ENCODE data around the gene TRMU. TPM values are rescaled to one million over a fixed set of nuclear protein-coding genes. Genes with fewer than 3 reads are reported as not detected.

TRMU gene
- total and polyA plus RNA-seq, 4 donors = 14.3 to 34.4 (median 18.6) TPM

DNA sequence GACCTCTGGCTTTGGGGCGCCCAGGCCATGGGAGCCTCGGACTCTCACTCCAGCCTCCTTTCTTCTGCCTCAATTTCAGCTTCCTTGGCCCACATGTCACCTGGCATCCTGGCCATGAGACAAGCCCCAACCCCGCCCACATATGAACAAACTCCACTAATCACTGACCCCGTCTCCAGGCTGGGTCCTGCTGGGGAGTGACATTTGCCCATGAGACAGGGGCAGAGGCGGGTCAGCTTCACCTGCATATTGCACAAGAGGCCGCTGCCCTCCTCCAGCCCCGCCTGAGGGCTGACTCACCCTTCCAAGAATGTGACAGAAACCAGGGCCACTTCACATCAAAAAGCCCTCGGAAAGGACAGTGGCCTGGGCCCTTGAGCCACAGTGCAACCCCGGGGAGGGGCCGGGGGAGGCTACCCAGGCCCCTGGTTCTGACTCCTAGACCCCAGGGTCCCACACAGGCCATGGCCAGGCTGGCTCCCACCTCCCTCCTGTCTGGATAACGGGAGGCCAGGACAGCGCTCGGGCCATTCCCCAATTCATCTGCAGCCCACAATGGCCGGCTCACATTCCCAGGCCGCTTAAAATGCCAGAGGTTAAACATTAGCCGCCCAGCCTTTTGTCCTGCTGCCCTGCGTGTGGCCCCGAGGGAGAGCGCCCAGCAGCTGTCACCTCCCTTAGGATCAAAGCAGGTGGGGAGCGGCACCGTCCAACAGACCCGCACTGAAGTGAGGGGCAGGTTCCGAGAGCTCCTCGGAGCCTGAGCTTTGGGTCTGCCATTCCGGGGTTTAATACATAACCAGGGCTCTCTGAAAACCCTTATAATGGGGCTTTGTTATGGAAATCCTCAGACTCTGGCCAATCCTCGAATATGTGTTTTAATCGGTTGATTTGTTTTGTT lies 42.3 kb downstream of the TRMU start (continued):
- peak; percentile 85 for TF ChIP-seq SP1 (IDR thresholded peaks at IDR 0.05)

DNA sequence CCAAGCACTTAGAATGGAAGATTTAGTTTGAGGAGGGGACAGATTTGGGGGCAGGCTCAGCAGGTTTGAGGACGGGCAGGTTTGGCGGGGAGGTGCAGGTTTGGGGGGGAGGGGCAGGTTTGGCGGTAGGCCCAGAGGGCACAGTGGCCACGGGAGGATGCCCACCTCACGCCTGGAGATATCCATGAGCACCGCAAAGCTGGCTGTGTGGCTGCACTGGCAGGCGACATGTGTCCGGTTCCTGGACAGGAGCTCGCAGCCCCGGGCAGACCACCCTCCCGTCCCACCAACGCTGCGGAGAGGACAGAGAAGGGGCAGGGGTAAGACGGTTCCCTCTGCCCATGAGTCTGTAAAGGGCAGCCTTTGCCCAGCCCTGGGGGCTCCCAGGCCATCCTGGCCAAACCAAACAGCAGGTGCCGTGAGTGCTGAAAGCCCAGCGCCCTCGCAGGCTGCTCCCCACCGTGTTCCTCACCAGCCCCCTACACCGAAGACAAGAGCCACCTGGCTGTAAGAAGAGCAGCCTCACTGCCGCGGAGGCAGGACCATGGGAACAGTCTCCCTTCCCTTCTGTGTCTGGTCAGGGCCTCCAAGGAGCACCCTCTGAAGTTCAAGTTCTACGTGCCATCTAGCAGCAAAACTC lies 43.0 kb downstream of the TRMU start:
- DNase-seq (ENCODE audit: low spot score) = no peak
- Histone ChIP-seq H3K9me3 (ENCODE audit: control insufficient read depth in 4 of 4, low read length in 3 of 4) (no peaks in the 10 kb centered on the region), H3K36me3 (ENCODE audit: control insufficient read depth in 4 of 4, insufficient read depth in 3 of 4, low read depth in 1 of 4, low read length in 3 of 4) (no peaks in the 10 kb centered on the region), H3K9ac (ENCODE audit: low read depth in 1 of 2, low read length in 2 of 2) (no peak overlapping the region), H3K4me1 (ENCODE audit: control insufficient read depth in 4 of 4, insufficient read depth in 4 of 4, low read length in 3 of 4) (peaks cover 17 to 57% (median 42%) of the 10 kb centered on the region in 4 donors), H3K4me3 (ENCODE audit: low read depth in 1 of 3, low read length in 3 of 3) (no peak overlapping the region), H3K27me3 (ENCODE audit: control insufficient read depth in 4 of 4, insufficient read depth in 4 of 4, low read length in 3 of 4) (no peaks in the 10 kb centered on the region), H3K27ac (ENCODE audit: low read depth in 1 of 2, low read length in 2 of 2) (peak overlapping the region; percentile 87 to 96)
- 64% methylated on average over 22 of the region's 22 CpGs for WGBS
- TF ChIP-seq, protein P1, sequence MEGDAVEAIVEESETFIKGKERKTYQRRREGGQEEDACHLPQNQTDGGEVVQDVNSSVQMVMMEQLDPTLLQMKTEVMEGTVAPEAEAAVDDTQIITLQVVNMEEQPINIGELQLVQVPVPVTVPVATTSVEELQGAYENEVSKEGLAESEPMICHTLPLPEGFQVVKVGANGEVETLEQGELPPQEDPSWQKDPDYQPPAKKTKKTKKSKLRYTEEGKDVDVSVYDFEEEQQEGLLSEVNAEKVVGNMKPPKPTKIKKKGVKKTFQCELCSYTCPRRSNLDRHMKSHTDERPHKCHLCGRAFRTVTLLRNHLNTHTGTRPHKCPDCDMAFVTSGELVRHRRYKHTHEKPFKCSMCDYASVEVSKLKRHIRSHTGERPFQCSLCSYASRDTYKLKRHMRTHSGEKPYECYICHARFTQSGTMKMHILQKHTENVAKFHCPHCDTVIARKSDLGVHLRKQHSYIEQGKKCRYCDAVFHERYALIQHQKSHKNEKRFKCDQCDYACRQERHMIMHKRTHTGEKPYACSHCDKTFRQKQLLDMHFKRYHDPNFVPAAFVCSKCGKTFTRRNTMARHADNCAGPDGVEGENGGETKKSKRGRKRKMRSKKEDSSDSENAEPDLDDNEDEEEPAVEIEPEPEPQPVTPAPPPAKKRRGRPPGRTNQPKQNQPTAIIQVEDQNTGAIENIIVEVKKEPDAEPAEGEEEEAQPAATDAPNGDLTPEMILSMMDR (IDR thresholded peaks at IDR 0.05; ENCODE audit: low read depth, low read length, missing input control) = no peak
- TF ChIP-seq FOXA2 (IDR thresholded peaks at IDR 0.05) = no peak
- TF ChIP-seq, protein P2, sequence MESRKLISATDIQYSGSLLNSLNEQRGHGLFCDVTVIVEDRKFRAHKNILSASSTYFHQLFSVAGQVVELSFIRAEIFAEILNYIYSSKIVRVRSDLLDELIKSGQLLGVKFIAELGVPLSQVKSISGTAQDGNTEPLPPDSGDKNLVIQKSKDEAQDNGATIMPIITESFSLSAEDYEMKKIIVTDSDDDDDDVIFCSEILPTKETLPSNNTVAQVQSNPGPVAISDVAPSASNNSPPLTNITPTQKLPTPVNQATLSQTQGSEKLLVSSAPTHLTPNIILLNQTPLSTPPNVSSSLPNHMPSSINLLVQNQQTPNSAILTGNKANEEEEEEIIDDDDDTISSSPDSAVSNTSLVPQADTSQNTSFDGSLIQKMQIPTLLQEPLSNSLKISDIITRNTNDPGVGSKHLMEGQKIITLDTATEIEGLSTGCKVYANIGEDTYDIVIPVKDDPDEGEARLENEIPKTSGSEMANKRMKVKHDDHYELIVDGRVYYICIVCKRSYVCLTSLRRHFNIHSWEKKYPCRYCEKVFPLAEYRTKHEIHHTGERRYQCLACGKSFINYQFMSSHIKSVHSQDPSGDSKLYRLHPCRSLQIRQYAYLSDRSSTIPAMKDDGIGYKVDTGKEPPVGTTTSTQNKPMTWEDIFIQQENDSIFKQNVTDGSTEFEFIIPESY (IDR thresholded peaks at IDR 0.05) = no peak
- TF ChIP-seq, protein P3, sequence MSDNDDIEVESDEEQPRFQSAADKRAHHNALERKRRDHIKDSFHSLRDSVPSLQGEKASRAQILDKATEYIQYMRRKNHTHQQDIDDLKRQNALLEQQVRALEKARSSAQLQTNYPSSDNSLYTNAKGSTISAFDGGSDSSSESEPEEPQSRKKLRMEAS (IDR thresholded peaks at IDR 0.05) = no peak
- TF ChIP-seq RAD21 (IDR thresholded peaks at IDR 0.05) = no peak

DNA sequence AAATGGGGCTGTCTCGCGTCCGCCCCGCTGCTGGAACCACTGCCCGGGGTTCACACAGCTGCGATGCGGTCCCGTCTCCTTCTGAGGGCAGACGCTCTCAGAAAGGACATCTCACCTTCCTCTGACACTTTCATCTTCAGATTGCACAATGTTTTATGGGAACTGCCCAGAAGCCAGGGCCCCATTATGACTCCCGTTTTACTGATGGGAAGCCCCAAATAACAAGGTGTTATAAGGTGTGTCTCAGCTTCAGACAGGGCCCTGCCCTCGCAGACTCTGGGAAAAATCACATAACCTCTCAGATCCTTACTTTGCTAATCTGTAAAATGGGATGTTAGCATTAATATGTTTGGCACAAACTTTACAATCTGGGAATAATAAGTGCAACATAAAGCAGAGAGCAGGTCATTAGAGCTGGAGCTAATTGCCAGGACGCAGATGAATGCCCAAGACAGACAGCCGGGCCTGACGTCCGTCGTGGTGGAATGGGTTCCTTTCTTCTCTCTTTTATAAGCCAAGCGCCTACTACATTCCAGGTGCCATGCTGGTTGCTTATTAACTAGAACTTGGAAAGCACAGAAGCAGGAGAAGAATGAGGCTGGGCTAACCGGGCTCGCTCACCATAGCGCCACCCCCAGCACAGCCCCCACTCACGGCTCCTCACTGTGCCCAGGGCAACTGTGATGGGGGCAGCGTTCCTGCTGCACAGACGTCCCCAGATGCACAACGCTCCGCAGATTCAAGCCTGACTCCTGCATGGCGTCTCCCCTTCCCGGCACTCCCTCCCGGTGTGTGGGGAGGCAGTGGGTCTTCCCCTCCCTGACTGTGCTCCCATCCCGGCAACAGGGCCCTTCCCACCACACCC lies 43.8 kb downstream of the TRMU start:
- Histone ChIP-seq H3K9ac (ENCODE audit: low read depth in 1 of 2, low read length in 2 of 2) (no peak overlapping the region), H3K27me3 (ENCODE audit: control insufficient read depth in 4 of 4, insufficient read depth in 4 of 4, low read length in 3 of 4) (no peaks in the 10 kb centered on the region), H3K27ac (ENCODE audit: low read depth in 1 of 2, low read length in 2 of 2) (peak overlapping the region; percentile 87 to 96), H3K4me3 (ENCODE audit: low read depth in 1 of 3, low read length in 3 of 3) (peak overlapping the region; percentile 38 to 50 (median 42)), H3K4me1 (ENCODE audit: control insufficient read depth in 4 of 4, insufficient read depth in 4 of 4, low read length in 3 of 4) (peaks cover 17 to 51% (median 39%) of the 10 kb centered on the region in 4 donors), H3K36me3 (ENCODE audit: control insufficient read depth in 4 of 4, insufficient read depth in 3 of 4, low read depth in 1 of 4, low read length in 3 of 4) (no peaks in the 10 kb centered on the region), H3K9me3 (ENCODE audit: control insufficient read depth in 4 of 4, low read length in 3 of 4) (no peaks in the 10 kb centered on the region)
- no peak for DNase-seq (ENCODE audit: low spot score)
- WGBS = 38% methylated on average over 29 of the region's 29 CpGs
- TF ChIP-seq HNF4A (conservative IDR thresholded peaks at IDR 0.05) = peak in 1 of 2 donors; percentile 19
- TF ChIP-seq, protein P3 (IDR thresholded peaks at IDR 0.05) = no peak
- TF ChIP-seq HNF4G (IDR thresholded peaks at IDR 0.05) = no peak
- TF ChIP-seq, protein P2 (IDR thresholded peaks at IDR 0.05) = no peak
- peak in 1 of 2 donors; percentile 8 for TF ChIP-seq RAD21 (IDR thresholded peaks at IDR 0.05)
- TF ChIP-seq JUND (IDR thresholded peaks at IDR 0.05) = no peak
- TF ChIP-seq SP1 (IDR thresholded peaks at IDR 0.05) = peak; percentile 74
- no peak for TF ChIP-seq FOXA1 (IDR thresholded peaks at IDR 0.05)
- TF ChIP-seq, protein P4, sequence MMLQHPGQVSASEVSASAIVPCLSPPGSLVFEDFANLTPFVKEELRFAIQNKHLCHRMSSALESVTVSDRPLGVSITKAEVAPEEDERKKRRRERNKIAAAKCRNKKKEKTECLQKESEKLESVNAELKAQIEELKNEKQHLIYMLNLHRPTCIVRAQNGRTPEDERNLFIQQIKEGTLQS (IDR thresholded peaks at IDR 0.05) = no peak
- TF ChIP-seq, protein P5, sequence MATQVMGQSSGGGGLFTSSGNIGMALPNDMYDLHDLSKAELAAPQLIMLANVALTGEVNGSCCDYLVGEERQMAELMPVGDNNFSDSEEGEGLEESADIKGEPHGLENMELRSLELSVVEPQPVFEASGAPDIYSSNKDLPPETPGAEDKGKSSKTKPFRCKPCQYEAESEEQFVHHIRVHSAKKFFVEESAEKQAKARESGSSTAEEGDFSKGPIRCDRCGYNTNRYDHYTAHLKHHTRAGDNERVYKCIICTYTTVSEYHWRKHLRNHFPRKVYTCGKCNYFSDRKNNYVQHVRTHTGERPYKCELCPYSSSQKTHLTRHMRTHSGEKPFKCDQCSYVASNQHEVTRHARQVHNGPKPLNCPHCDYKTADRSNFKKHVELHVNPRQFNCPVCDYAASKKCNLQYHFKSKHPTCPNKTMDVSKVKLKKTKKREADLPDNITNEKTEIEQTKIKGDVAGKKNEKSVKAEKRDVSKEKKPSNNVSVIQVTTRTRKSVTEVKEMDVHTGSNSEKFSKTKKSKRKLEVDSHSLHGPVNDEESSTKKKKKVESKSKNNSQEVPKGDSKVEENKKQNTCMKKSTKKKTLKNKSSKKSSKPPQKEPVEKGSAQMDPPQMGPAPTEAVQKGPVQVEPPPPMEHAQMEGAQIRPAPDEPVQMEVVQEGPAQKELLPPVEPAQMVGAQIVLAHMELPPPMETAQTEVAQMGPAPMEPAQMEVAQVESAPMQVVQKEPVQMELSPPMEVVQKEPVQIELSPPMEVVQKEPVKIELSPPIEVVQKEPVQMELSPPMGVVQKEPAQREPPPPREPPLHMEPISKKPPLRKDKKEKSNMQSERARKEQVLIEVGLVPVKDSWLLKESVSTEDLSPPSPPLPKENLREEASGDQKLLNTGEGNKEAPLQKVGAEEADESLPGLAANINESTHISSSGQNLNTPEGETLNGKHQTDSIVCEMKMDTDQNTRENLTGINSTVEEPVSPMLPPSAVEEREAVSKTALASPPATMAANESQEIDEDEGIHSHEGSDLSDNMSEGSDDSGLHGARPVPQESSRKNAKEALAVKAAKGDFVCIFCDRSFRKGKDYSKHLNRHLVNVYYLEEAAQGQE (IDR thresholded peaks at IDR 0.05) = no peak
- TF ChIP-seq FOXA2 (IDR thresholded peaks at IDR 0.05) = no peak
- no peak for TF ChIP-seq TAF1 (conservative IDR thresholded peaks at IDR 0.05)
- TF ChIP-seq RXRA (IDR thresholded peaks at IDR 0.05) = peak in 1 of 2 donors; percentile 4
- TF ChIP-seq GABPA (IDR thresholded peaks at IDR 0.05 in 1 of 2, conservative IDR thresholded peaks at IDR 0.05 in 1 of 2) = no peak

All from liver (tissue), 9 donors.